A673 (cell line): ENCODE data around the gene FPR2. TPM values are rescaled to one million over a fixed set of nuclear protein-coding genes. Genes with fewer than 3 reads are reported as not detected.

Experiments
- BruUV-seq: library from RNA; stranded (reverse); fragments of 400-500 nt; replicated peaks from 2 replicates; lab custom pipeline; 2021; lab: Mats Ljungman, UMichigan
- CTCF ChIA-PET: fragments of 300-600 bp; sonication (Branson Sonifier 250); formaldehyde crosslinking; loops from one replicate; lab custom pipeline; 2022; ENCODE audit warnings: antibody characterized with exemption; lab: Charles Lee
- POLR2A ChIA-PET: fragments of 300-600 bp; sonication (Branson Sonifier 250); formaldehyde crosslinking; loops from one replicate; lab custom pipeline; 2022; ENCODE audit warnings: antibody characterized with exemption; ENCODE audit not compliant: low non-redundant PET; lab: Charles Lee
- DNase-seq: peaks from one replicate; pipeline ENCODE4 v3.0.0-alpha.2; 2015; ENCODE audit warnings: low spot score
- H3K27ac ChIP-seq: fragments of 200-600 bp; sonication (generic); 2 replicates; pipeline ENCODE4 v1.5.1; 2016; ENCODE audit warnings: mixed run types, low read depth, mild to moderate bottlenecking, mixed read lengths, antibody characterized with exemption, low read length; ENCODE audit not compliant: poor library complexity, severe bottlenecking
- H3K27me3 ChIP-seq: fragments of 200-600 bp; sonication (generic); replicated peaks from 2 replicates; pipeline ENCODE4 v1.6.1; 2017; ENCODE audit warnings: mixed run types, low read depth, mild to moderate bottlenecking, mixed read lengths, antibody characterized with exemption, low read length; ENCODE audit not compliant: insufficient read depth, poor library complexity
- H3K36me3 ChIP-seq: fragments of 200-600 bp; sonication (generic); 2 replicates; pipeline ENCODE4 v1.6.1; 2016; ENCODE audit warnings: mixed run types, mild to moderate bottlenecking, mixed read lengths, antibody characterized with exemption, low read length; ENCODE audit not compliant: insufficient read depth, poor library complexity, severe bottlenecking
- H3K4me1 ChIP-seq: fragments of 200-600 bp; sonication (generic); 2 replicates; pipeline ENCODE4 v1.6.1; 2017; ENCODE audit warnings: mixed run types, mild to moderate bottlenecking, mixed read lengths, antibody characterized with exemption, low read length; ENCODE audit not compliant: insufficient read depth, poor library complexity, severe bottlenecking
- H3K4me3 ChIP-seq: fragments of 200-600 bp; sonication (generic); 2 replicates; pipeline ENCODE4 v1.5.1; 2016; ENCODE audit warnings: low read depth, mixed run types, mild to moderate bottlenecking, mixed read lengths, low read length; ENCODE audit not compliant: poor library complexity, severe bottlenecking
- H3K9me3 ChIP-seq: fragments of 200-600 bp; sonication (generic); 2 replicates; pipeline ENCODE4 v1.6.1; 2016; ENCODE audit warnings: mixed run types, low read depth, mild to moderate bottlenecking, mixed read lengths, antibody characterized with exemption, low read length; ENCODE audit not compliant: poor library complexity, severe bottlenecking
- EZH2 ChIP-seq: fragments of 200-600 bp; sonication (generic); IDR thresholded peaks from 2 replicates; pipeline ENCODE4 v1.6.1; 2017; ENCODE audit warnings: borderline replicate concordance, low read depth, mild to moderate bottlenecking, mixed read lengths, antibody characterized with exemption, low read length; ENCODE audit not compliant: poor library complexity, severe bottlenecking
- intact Hi-C: fragments of 100-400 bp; cut with micrococcal nuclease; formaldehyde crosslinking; loops from one replicate; pipeline ENCODE4 v1.10.0; 2022; ENCODE audit not compliant: unreplicated experiment
- total RNA-seq: library from RNA; stranded (reverse); gene quantifications from 2 replicates; pipeline ENCODE4 v1.2.3, GENCODE V29; 2021
- TF ChIP-seq, protein P1 (sequence below): fragments of 300-800, 200-600 bp; sonication (generic); conservative IDR thresholded peaks from 2 replicates; pipeline ENCODE4 v1.5.1; 2017; ENCODE audit warnings: low read depth, mild to moderate bottlenecking, antibody characterized with exemption, low read length, moderate library complexity, mixed read lengths

Gene FPR2
- total RNA-seq, 1 experiment from 2014 or later: not detected

DNA sequence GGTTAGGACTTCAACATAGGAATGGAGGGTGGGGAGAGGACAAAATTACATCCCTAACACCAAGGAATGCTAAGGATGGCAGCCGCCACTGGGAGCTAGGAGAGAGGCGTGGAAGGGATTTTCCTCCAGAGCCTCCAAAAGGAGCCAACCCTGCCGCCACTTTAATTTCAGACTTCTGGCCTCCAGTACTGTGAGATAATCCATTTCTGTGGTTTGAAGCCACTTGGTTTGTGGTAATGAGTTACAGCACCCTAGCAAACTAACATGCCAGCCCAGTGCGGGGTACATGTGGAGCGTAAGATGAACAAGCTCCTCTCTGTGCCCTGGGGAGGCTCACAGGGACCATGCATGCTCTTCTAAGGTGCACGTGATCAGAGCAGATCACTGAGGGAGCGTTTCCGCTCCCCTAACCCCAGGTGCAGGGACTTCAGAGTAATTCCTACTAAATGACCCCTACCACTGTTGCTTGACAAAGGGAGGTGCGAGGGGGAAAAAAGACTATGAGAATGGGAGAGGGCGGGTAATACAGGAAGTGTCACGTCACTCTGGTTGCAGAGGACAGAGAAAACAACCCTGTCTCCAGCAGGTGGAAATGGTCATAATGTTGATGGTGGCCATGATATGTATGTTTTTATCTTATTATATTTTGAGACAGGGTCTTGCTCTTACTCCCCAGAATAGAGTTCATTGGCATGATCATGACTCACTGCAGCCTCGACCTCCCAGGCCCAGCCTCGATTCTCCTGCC lies 21.3 kb upstream of the FPR2 start:
- no peaks in the 10 kb centered on the region for H3K36me3 ChIP-seq
- peaks cover 44% of the 10 kb centered on the region for H3K27me3 ChIP-seq
- H3K9me3 ChIP-seq: no peaks in the 10 kb centered on the region
- TF ChIP-seq EZH2: no peak
- POLR2A ChIA-PET: no interaction called here
- intact Hi-C loops: no loop called here
- CTCF ChIA-PET: no interaction called here
- DNase-seq: no peak
- H3K27ac ChIP-seq: no peak overlapping the region
- BruUV-seq: no TSS peak
- no peak overlapping the region for H3K4me3 ChIP-seq
- H3K4me1 ChIP-seq: no peaks in the 10 kb centered on the region

GRCh38 chr19:51740356-51740755 lies 20.6 kb upstream of the FPR2 start:
- TF ChIP-seq, protein P1, sequence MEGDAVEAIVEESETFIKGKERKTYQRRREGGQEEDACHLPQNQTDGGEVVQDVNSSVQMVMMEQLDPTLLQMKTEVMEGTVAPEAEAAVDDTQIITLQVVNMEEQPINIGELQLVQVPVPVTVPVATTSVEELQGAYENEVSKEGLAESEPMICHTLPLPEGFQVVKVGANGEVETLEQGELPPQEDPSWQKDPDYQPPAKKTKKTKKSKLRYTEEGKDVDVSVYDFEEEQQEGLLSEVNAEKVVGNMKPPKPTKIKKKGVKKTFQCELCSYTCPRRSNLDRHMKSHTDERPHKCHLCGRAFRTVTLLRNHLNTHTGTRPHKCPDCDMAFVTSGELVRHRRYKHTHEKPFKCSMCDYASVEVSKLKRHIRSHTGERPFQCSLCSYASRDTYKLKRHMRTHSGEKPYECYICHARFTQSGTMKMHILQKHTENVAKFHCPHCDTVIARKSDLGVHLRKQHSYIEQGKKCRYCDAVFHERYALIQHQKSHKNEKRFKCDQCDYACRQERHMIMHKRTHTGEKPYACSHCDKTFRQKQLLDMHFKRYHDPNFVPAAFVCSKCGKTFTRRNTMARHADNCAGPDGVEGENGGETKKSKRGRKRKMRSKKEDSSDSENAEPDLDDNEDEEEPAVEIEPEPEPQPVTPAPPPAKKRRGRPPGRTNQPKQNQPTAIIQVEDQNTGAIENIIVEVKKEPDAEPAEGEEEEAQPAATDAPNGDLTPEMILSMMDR: no peak
- TF ChIP-seq EZH2: no peak
- no TSS peak for BruUV-seq
- intact Hi-C loops: no loop called here
- Histone ChIP-seq H3K27me3 (peaks cover 43% of the 10 kb centered on the region), H3K36me3 (no peaks in the 10 kb centered on the region), H3K4me1 (no peaks in the 10 kb centered on the region), H3K4me3 (no peak overlapping the region), H3K9me3 (no peaks in the 10 kb centered on the region), H3K27ac (no peak overlapping the region)
- no peak for DNase-seq
- CTCF ChIA-PET: no interaction called here
- POLR2A ChIA-PET: no interaction called here

DNA sequence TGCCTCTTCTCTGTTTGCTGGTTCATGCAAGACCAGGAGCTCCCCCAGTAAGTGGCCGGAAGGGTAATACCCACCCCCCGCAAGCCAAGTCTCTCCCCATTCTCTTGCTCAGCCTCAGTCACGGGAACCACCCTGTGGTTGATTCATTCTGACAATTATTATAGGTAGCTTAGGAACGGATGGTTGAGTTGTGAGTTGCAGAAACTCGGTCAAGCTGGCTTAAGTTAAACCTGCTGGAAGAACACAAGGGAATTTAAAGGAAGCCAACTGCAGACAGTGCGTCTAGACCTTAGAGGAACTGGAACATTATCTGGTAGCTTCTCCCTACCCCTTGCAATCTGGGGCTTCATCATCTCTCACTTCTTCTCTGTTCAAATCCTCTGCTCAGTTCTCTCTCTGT lies 18.2 kb upstream of the FPR2 start:
- Histone ChIP-seq H3K27me3 (peaks cover 21% of the 10 kb centered on the region), H3K4me1 (no peaks in the 10 kb centered on the region), H3K4me3 (no peak overlapping the region), H3K36me3 (no peaks in the 10 kb centered on the region), H3K9me3 (no peaks in the 10 kb centered on the region), H3K27ac (no peak overlapping the region)
- TF ChIP-seq, protein P1: no peak
- TF ChIP-seq EZH2: no peak
- POLR2A ChIA-PET: no interaction called here
- CTCF ChIA-PET: interaction anchor here (0.6 kb wide), 1 partner anchor 73 kb away, joined by 6 read pairs; no protein-coding TSS in a partner anchor
- intact Hi-C loops: no loop called here
- no peak for DNase-seq
- BruUV-seq: no TSS peak

DNA sequence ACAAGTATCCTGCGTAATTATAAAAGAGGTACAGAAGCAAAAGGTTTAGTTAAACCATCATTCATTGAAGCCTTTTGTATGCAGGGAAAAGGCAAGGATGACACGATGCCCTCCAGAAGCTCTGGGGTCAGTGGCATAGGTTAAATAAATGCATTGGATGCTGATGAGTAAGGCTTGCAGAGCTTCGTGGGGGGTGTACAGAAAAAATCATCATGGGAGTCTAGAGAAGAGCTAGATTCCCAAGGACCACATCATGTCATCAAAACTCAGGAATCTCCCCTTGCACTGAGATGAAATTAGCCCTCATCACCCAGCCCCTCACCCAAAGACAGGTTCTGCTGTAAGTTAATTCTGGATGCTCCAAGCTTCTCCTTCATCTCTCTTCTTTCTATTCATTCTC lies 17.6 kb upstream of the FPR2 start:
- H3K36me3 ChIP-seq: no peaks in the 10 kb centered on the region
- H3K27me3 ChIP-seq: peaks cover 15% of the 10 kb centered on the region
- BruUV-seq: no TSS peak
- POLR2A ChIA-PET: no interaction called here
- no peaks in the 10 kb centered on the region for H3K4me1 ChIP-seq
- intact Hi-C loops: no loop called here
- H3K27ac ChIP-seq: no peak overlapping the region
- DNase-seq: no peak
- no peaks in the 10 kb centered on the region for H3K9me3 ChIP-seq
- CTCF ChIA-PET: no interaction called here
- no peak for TF ChIP-seq EZH2
- no peak overlapping the region for H3K4me3 ChIP-seq
